ENCODE data around the gene TELO2.

GRCh38 chr16:1450218-1450617 lies 42.9 kb upstream of the TELO2 start:
- no peak for TF ChIP-seq POLR2AphosphoS5 (IDR thresholded peaks at IDR 0.05; ENCODE audit: low read depth, low read length)
- TF ChIP-seq TAF1 (IDR thresholded peaks at IDR 0.05; ENCODE audit: borderline replicate concordance, low read depth, low read length): no peak
- TF ChIP-seq POLR2A (IDR thresholded peaks at IDR 0.05; ENCODE audit: low read depth, low read length): no peak

All from GM12892 (cell line).